ENCODE results near the gene TLE1.

The TLE1 gene

DNA sequence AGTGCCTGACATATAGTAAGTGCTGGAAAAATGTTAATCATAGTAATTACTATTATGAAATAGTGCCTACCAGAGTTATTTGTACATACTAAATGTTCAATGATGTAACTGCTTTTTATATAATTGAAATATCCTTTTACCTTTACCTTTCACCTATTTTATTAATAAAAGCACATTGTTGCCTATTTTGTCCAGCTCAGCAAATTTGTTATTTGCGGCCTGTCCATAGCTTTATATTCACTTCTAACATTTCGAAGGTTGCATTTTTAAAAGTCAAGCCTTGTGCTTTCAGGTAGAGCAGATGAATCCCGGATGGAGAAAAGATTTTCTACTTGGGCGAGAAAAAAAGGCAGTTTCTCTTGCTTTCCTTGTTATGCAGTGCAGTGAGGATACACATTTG lies 119.3 kb downstream of the TLE1 start:
- Histone ChIP-seq H3K4me3 (ENCODE audit: insufficient read depth, low read depth, low read length, poor library complexity, severe bottlenecking) (no peak overlapping the region), H3K9me3 (ENCODE audit: control insufficient read depth, low read length) (no peaks in the 10 kb centered on the region), H3K4me1 (ENCODE audit: control insufficient read depth, insufficient read depth, low read length, poor library complexity, severe bottlenecking) (no peaks in the 10 kb centered on the region), H3K27ac (ENCODE audit: insufficient read depth, low read length, poor library complexity, severe bottlenecking) (no peak overlapping the region), H3K36me3 (ENCODE audit: control insufficient read depth, insufficient read depth, low read length) (no peaks in the 10 kb centered on the region), H3K27me3 (replicated peaks; ENCODE audit: control insufficient read depth, insufficient read depth, low read length, poor library complexity, severe bottlenecking) (no peaks in the 10 kb centered on the region)
- DNase-seq = no peak

DNA sequence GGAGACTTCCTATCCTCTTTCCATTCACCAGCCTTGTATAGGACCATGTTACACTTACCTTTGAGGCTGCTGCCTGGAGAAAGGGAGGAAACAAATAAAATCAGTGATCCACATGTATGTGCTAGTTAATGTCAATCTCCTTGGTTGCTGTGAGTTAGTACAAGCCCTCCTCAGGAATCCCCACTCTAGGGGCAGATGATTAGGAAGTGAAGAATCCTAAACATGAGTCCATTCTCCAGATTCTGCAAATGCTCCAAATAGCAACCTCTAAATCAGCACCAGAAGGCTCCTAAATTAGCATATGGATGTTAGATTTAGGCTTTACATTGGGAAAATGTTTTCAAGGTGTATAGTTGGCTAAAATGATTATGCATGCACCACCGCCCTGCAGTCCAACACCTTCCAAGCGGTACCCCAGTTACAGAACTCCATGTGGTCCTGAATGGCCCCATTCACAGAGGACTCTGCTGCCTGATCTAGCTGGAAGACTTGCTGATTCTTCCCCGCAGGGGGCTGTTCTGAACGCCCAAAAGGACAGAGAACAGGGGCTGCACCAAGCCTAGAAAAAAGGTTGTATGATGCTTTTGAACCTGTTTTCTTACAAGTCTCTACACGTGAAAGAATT lies 123.2 kb downstream of the TLE1 start:
- Histone ChIP-seq H3K27me3 (replicated peaks; ENCODE audit: control insufficient read depth, insufficient read depth, low read length, poor library complexity, severe bottlenecking) (no peaks in the 10 kb centered on the region), H3K36me3 (ENCODE audit: control insufficient read depth, insufficient read depth, low read length) (no peaks in the 10 kb centered on the region), H3K27ac (ENCODE audit: insufficient read depth, low read length, poor library complexity, severe bottlenecking) (no peak overlapping the region), H3K4me1 (ENCODE audit: control insufficient read depth, insufficient read depth, low read length, poor library complexity, severe bottlenecking) (no peaks in the 10 kb centered on the region), H3K4me3 (ENCODE audit: insufficient read depth, low read depth, low read length, poor library complexity, severe bottlenecking) (no peak overlapping the region), H3K9me3 (ENCODE audit: control insufficient read depth, low read length) (no peaks in the 10 kb centered on the region)
- DNase-seq = no peak

DNA sequence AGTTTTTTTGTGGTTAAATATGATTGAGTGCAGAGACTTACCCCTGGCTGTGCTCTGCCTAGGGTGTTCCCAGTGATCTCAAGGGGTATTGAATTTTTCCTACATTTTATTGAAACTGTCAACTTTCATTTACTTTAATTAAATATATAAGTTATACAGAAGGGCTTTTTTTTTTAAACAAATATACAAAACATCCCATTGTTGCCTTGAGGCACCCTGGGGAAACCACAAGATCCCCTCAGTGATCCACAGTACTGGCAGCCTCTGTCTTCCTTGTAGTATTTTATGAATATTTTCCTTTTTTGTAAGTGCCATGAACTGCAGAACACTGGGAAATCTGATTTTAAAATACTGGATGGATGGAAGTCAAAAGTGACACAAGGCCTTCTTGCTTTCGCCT lies 123.7 kb downstream of the TLE1 start:
- no peaks in the 10 kb centered on the region for H3K4me1 ChIP-seq (ENCODE audit: control insufficient read depth, insufficient read depth, low read length, poor library complexity, severe bottlenecking)

DNA sequence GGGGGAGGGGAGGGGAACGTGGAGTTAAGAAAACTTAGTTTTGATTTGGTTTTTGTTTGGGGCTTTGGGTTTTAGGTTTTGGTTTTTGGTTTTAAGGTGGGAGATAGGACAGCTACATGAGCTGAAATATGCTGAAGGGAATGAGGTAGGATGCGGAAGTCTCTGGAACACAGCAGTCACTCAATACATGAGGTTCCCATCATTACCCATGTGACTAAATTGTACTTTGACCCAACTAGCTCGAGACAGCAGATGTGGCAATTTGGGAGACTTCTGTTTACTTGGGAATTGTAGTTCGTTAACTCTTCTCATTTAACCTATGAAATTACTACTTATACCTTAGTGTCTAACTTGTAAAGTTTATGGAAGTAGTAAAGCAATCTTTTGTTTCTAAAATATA lies 124.2 kb downstream of the TLE1 start:
- H3K27me3 ChIP-seq (replicated peaks; ENCODE audit: control insufficient read depth, insufficient read depth, low read length, poor library complexity, severe bottlenecking) = no peaks in the 10 kb centered on the region
- no peaks in the 10 kb centered on the region for H3K9me3 ChIP-seq (ENCODE audit: control insufficient read depth, low read length)
- no peak for DNase-seq
- H3K4me1 ChIP-seq (ENCODE audit: control insufficient read depth, insufficient read depth, low read length, poor library complexity, severe bottlenecking) = no peaks in the 10 kb centered on the region
- no peak overlapping the region for H3K4me3 ChIP-seq (ENCODE audit: insufficient read depth, low read depth, low read length, poor library complexity, severe bottlenecking)
- no peak overlapping the region for H3K27ac ChIP-seq (ENCODE audit: insufficient read depth, low read length, poor library complexity, severe bottlenecking)
- H3K36me3 ChIP-seq (ENCODE audit: control insufficient read depth, insufficient read depth, low read length) = no peaks in the 10 kb centered on the region

More for the DNA sequence above, 123.7 kb downstream of the TLE1 start:
- Histone ChIP-seq H3K4me3 (ENCODE audit: insufficient read depth, low read depth, low read length, poor library complexity, severe bottlenecking) (no peak overlapping the region), H3K36me3 (ENCODE audit: control insufficient read depth, insufficient read depth, low read length) (no peaks in the 10 kb centered on the region), H3K9me3 (ENCODE audit: control insufficient read depth, low read length) (no peaks in the 10 kb centered on the region), H3K27me3 (replicated peaks; ENCODE audit: control insufficient read depth, insufficient read depth, low read length, poor library complexity, severe bottlenecking) (no peaks in the 10 kb centered on the region), H3K27ac (ENCODE audit: insufficient read depth, low read length, poor library complexity, severe bottlenecking) (no peak overlapping the region)
- no peak for DNase-seq

DNA sequence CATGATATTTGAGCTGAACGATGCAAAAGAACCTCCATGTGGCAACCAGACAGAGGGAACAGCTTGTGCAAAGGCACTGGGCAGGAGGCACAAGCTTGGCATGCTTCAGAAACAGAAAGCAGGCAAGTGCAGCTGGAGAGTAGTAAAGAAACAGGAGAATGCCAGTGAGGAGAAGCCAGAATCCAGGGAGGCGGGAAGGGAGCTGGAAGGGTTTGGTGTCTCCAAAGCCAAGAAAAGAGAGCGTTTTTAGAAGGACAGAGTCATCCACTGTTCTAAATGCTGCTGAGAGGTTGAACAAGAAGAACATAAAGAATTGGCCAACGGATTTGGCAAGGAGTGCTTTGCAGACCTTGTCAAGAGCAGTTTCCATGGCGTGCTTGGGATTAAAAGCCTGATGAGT lies 124.7 kb downstream of the TLE1 start:
- no peaks in the 10 kb centered on the region for H3K4me1 ChIP-seq (ENCODE audit: control insufficient read depth, insufficient read depth, low read length, poor library complexity, severe bottlenecking)
- no peak overlapping the region for H3K4me3 ChIP-seq (ENCODE audit: insufficient read depth, low read depth, low read length, poor library complexity, severe bottlenecking)

DNA sequence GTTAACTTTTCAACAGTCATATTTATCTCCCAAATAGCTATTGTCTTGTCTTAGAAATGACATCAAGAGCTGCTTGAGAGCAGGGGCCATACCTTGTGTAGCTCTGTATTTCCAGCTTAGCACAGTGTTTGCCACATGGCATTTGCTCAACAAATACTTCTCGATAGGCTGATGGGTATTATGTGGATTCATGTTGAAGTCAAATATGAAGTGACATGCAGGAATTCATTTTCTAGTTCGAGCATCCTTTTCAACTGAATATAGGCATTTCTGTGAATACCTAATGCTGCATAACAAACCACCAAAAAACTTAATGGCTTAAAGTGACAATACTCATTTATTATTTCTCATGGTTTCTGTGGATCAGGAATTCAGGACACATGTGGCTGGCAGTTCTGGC lies 125.6 kb downstream of the TLE1 start:
- no peaks in the 10 kb centered on the region for H3K27me3 ChIP-seq (replicated peaks; ENCODE audit: control insufficient read depth, insufficient read depth, low read length, poor library complexity, severe bottlenecking)
- H3K4me3 ChIP-seq (ENCODE audit: insufficient read depth, low read depth, low read length, poor library complexity, severe bottlenecking) = no peak overlapping the region

More for the DNA sequence above, 124.7 kb downstream of the TLE1 start:
- Histone ChIP-seq H3K27ac (ENCODE audit: insufficient read depth, low read length, poor library complexity, severe bottlenecking) (no peak overlapping the region), H3K27me3 (replicated peaks; ENCODE audit: control insufficient read depth, insufficient read depth, low read length, poor library complexity, severe bottlenecking) (no peaks in the 10 kb centered on the region), H3K36me3 (ENCODE audit: control insufficient read depth, insufficient read depth, low read length) (no peaks in the 10 kb centered on the region), H3K9me3 (ENCODE audit: control insufficient read depth, low read length) (no peaks in the 10 kb centered on the region)
- DNase-seq = no peak

DNA sequence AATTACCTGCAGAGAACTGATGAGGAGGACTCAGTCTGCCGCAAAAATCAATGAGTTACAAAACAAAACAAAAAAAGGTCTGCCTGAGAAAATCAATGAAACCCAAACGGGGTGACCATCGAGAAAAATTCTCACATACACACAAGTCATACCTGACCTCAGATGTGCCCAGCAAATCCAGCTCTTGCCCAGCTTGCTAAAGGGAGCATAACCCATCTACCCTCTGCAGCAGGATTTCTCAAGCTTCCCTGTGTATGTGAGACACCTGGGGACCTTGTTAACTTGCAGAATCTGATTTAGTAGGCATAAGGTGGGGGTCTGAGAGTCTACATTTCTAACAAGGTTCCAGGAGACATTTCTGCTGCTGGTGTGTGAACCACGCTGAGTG lies 126.3 kb downstream of the TLE1 start:
- Histone ChIP-seq H3K27me3 (replicated peaks; ENCODE audit: control insufficient read depth, insufficient read depth, low read length, poor library complexity, severe bottlenecking) (no peaks in the 10 kb centered on the region), H3K27ac (ENCODE audit: insufficient read depth, low read length, poor library complexity, severe bottlenecking) (no peak overlapping the region), H3K4me1 (ENCODE audit: control insufficient read depth, insufficient read depth, low read length, poor library complexity, severe bottlenecking) (no peaks in the 10 kb centered on the region), H3K9me3 (ENCODE audit: control insufficient read depth, low read length) (no peaks in the 10 kb centered on the region), H3K36me3 (ENCODE audit: control insufficient read depth, insufficient read depth, low read length) (no peaks in the 10 kb centered on the region), H3K4me3 (ENCODE audit: insufficient read depth, low read depth, low read length, poor library complexity, severe bottlenecking) (no peak overlapping the region)
- DNase-seq = no peak

More for the DNA sequence above, 125.6 kb downstream of the TLE1 start:
- DNase-seq = no peak
- Histone ChIP-seq H3K9me3 (ENCODE audit: control insufficient read depth, low read length) (no peaks in the 10 kb centered on the region), H3K4me1 (ENCODE audit: control insufficient read depth, insufficient read depth, low read length, poor library complexity, severe bottlenecking) (no peaks in the 10 kb centered on the region), H3K27ac (ENCODE audit: insufficient read depth, low read length, poor library complexity, severe bottlenecking) (no peak overlapping the region), H3K36me3 (ENCODE audit: control insufficient read depth, insufficient read depth, low read length) (no peaks in the 10 kb centered on the region)

DNA sequence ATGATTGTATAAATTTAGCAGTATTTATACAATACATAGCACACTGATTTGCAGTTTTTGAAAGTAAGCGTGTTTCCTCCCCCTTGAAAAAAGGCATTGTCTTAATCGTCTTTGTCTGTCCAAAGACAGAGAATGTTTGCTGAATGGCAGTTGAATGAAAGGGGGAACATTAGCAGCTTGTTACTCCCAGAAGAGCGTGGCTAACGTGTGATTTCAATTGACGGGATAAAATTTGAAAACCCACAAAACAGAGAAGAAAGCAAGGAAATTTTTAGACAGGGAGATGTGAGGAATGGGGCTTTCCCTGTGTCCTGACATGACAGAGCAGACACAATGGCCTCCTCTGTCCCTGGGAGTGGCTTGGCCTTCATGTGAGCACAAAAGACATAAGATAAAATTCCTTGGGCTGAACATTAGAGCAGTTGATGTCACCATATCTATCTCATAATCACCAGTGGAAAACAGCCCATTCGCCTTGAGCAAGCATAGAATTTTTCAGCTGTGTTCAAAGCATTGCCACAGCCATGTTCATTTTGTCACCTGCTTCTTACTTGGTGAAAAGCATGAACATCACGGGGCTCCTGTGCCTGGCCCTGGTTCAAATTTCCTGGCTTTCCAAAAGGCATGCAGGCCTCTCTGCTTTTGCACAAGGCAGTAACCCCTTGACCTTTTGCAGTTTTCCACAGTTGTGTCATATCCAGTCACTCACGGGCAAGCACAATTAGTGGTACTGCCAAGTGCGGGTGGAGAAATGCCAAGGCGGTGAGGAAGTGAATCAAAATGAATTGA lies 126.9 kb downstream of the TLE1 start:
- H3K27me3 ChIP-seq (replicated peaks; ENCODE audit: control insufficient read depth, insufficient read depth, low read length, poor library complexity, severe bottlenecking) = no peaks in the 10 kb centered on the region
- no peak for DNase-seq
- no peak overlapping the region for H3K4me3 ChIP-seq (ENCODE audit: insufficient read depth, low read depth, low read length, poor library complexity, severe bottlenecking)
- H3K4me1 ChIP-seq (ENCODE audit: control insufficient read depth, insufficient read depth, low read length, poor library complexity, severe bottlenecking) = no peaks in the 10 kb centered on the region
- H3K9me3 ChIP-seq (ENCODE audit: control insufficient read depth, low read length) = no peaks in the 10 kb centered on the region
- no peak overlapping the region for H3K27ac ChIP-seq (ENCODE audit: insufficient read depth, low read length, poor library complexity, severe bottlenecking)
- no peaks in the 10 kb centered on the region for H3K36me3 ChIP-seq (ENCODE audit: control insufficient read depth, insufficient read depth, low read length)

DNA sequence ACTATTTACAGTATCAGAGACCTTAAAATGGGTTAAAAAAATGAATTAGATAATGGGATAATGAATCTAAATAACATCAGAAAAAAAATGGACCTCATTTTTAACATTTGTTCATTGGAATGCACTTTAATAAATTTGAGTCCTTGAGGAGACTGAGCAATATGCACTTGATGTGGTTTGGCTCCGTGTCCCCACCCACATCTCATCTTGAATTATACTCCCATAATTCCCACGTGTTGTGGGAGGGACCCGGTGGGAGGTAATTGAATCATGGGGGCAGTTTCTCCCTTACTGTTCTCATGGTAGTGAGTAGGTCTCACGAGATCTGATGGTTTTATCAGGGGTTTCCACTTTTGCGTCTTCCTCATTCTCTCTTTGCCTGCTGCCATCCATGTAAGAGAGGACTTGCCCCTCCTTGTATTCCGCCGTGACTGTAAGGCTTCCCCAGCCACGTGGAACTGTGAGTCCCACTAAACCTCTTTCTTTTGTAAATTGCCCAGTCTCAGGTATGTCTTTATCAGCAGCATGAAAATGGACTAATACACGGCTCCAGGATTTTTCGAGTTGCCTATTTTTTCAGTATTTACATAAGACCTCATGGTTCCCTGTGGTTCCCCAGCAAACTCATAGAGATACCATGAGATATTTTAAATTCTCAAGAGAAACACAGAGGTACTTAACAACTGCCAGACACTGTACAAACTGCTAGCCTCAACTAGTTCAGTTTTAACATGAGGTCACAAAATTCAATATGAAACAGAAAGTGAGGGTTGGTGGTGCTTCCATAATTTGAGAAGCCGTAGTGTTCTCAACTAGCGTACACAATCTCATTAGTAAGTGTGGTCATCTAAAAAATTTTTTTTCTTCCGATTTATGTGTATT lies 128.3 kb downstream of the TLE1 start:
- no peaks in the 10 kb centered on the region for H3K4me1 ChIP-seq (ENCODE audit: control insufficient read depth, insufficient read depth, low read length, poor library complexity, severe bottlenecking)
- no peak for DNase-seq
- no peak overlapping the region for H3K4me3 ChIP-seq (ENCODE audit: insufficient read depth, low read depth, low read length, poor library complexity, severe bottlenecking)
- H3K27ac ChIP-seq (ENCODE audit: insufficient read depth, low read length, poor library complexity, severe bottlenecking) = no peak overlapping the region
- no peaks in the 10 kb centered on the region for H3K36me3 ChIP-seq (ENCODE audit: control insufficient read depth, insufficient read depth, low read length)
- no peaks in the 10 kb centered on the region for H3K9me3 ChIP-seq (ENCODE audit: control insufficient read depth, low read length)
- H3K27me3 ChIP-seq (replicated peaks; ENCODE audit: control insufficient read depth, insufficient read depth, low read length, poor library complexity, severe bottlenecking) = no peaks in the 10 kb centered on the region

DNA sequence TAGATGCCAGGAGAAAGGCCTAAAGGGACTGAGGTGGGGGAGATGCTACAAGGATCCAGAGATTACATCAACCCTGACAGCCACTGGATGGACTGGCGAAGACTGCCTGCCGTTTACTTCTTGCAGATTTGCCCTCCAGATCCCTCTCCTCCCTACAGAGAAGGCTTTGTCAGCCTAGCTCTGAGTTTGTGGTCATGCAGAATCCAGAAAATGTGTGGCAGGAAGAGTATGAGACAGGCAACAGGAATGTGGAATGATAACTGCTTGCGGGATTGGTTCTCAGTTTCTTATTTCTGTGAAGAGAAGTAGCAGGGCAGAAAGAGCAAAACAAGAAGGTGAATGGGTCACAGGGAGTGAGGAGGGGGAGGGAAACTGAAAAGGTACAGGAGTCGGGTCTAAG lies 129.6 kb downstream of the TLE1 start:
- H3K4me1 ChIP-seq (ENCODE audit: control insufficient read depth, insufficient read depth, low read length, poor library complexity, severe bottlenecking) = no peaks in the 10 kb centered on the region
- H3K36me3 ChIP-seq (ENCODE audit: control insufficient read depth, insufficient read depth, low read length) = no peaks in the 10 kb centered on the region
- H3K27me3 ChIP-seq (replicated peaks; ENCODE audit: control insufficient read depth, insufficient read depth, low read length, poor library complexity, severe bottlenecking) = no peaks in the 10 kb centered on the region
- H3K9me3 ChIP-seq (ENCODE audit: control insufficient read depth, low read length) = no peaks in the 10 kb centered on the region
- DNase-seq = no peak
- H3K4me3 ChIP-seq (ENCODE audit: insufficient read depth, low read depth, low read length, poor library complexity, severe bottlenecking) = no peak overlapping the region
- no peak overlapping the region for H3K27ac ChIP-seq (ENCODE audit: insufficient read depth, low read length, poor library complexity, severe bottlenecking)

All from effector memory CD4-positive, alpha-beta T cell (primary cell).